ENCODE measurements around the gene MYCN. TPM values are rescaled to one million over a fixed set of nuclear protein-coding genes. Genes with fewer than 3 reads are reported as not detected.
"Not testable (repeated sequence)": the region's sequence is repeated elsewhere in the genome, so short reads cannot be mapped to it uniquely, and the experiment has no call there.

MYCN gene
- total RNA-seq, 6 donors from 2014 or later = 0.20 to 0.67 (median 0.52) TPM; not detected in 3

DNA sequence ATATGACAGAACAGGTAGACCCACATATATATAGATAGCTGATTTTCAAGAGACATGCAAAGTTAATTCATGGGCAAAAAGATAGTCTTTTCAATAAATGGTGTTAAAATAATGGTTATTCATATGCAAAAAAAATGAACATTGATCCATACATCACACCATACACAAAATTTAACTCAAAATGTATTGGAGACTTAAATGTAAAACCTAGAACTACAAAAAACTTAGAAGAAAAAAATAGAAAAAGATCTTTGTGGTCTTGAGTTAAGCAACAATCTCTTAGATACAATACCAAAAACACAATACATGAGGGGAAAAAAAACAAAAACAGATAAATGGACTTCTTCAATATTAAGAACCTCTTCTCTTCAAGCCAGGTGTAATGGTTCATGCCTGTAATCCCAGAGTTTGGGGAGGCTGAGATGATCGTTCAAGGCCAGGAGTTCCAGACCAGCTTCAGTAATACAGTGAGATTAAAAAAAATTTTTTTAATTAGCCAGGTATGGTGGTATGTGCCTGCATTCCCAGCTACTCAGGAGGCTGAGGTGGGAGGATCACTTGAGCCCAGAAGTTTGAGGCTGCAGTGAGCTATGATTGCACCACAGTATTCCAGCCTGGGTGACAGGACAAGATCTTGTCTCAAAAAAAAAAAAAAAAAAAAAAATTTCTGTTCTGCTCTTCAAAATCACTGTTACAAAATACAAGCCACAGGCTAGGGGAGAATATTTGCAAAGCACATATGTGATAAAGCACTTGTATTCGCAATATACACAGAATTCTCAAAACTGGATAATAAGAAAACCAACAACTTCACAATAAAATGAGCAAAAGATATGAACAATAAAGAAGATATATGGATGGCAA is 32.7 kb upstream of the MYCN start:
- no peaks in the 10 kb centered on the region for H3K36me3 ChIP-seq
- TF ChIP-seq POLR2AphosphoS5 (IDR thresholded peaks at IDR 0.05) = no peak
- TF ChIP-seq, protein P1, sequence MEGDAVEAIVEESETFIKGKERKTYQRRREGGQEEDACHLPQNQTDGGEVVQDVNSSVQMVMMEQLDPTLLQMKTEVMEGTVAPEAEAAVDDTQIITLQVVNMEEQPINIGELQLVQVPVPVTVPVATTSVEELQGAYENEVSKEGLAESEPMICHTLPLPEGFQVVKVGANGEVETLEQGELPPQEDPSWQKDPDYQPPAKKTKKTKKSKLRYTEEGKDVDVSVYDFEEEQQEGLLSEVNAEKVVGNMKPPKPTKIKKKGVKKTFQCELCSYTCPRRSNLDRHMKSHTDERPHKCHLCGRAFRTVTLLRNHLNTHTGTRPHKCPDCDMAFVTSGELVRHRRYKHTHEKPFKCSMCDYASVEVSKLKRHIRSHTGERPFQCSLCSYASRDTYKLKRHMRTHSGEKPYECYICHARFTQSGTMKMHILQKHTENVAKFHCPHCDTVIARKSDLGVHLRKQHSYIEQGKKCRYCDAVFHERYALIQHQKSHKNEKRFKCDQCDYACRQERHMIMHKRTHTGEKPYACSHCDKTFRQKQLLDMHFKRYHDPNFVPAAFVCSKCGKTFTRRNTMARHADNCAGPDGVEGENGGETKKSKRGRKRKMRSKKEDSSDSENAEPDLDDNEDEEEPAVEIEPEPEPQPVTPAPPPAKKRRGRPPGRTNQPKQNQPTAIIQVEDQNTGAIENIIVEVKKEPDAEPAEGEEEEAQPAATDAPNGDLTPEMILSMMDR (IDR thresholded peaks at IDR 0.05) = no peak
- no peak for TF ChIP-seq EP300 (IDR thresholded peaks at IDR 0.05)
- TF ChIP-seq POLR2A (IDR thresholded peaks at IDR 0.05) = no peak
- H3K4me3 ChIP-seq = no peak overlapping the region
- H3K27ac ChIP-seq = no peak overlapping the region
- DNase-seq (no peak), ATAC-seq (ENCODE audit: low FRiP score in 2 of 2) (no peak)
- H3K9me3 ChIP-seq = no peaks in the 10 kb centered on the region
- H3K27me3 ChIP-seq = no peaks in the 10 kb centered on the region
- peaks cover 0 to 10% (median 6%) of the 10 kb centered on the region in 4 donors for H3K4me1 ChIP-seq
- WGBS, 2 donors = 95 to 96% methylated on average over 2 of the region's 2 CpGs

DNA sequence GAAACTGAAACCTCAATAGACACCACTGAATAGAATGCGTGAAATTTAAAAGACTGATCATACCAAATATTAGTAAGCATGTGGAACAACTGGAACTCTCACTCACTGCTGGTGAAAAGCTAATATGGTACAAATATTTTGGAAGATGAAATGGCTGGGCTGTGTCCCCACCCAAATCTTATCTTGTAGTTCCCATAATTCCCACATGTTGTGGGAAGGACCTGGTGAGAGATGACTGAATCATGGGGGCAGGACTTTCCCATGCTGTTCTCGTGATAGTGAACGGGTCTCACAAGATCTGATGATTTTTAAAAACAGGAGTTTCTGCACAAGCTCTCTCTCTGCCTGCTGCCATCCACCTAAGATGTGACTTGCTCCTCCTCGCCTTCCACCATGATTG is 32.0 kb upstream of the MYCN start:
- WGBS, 2 donors = 80 to 88% methylated on average over 4 of the region's 4 CpGs
- Histone ChIP-seq H3K27me3 (no peaks in the 10 kb centered on the region), H3K36me3 (no peaks in the 10 kb centered on the region), H3K27ac (no peak overlapping the region), H3K9me3 (no peaks in the 10 kb centered on the region), H3K4me3 (no peak overlapping the region), H3K4me1 (peaks cover 0 to 15% (median 11%) of the 10 kb centered on the region in 4 donors)
- DNase-seq (no peak), ATAC-seq (ENCODE audit: low FRiP score in 2 of 2) (no peak)
- TF ChIP-seq EP300 (IDR thresholded peaks at IDR 0.05) (no peak), POLR2AphosphoS5 (IDR thresholded peaks at IDR 0.05) (no peak), POLR2A (IDR thresholded peaks at IDR 0.05) (no peak)
- TF ChIP-seq, protein P1 (IDR thresholded peaks at IDR 0.05) = no peak

DNA sequence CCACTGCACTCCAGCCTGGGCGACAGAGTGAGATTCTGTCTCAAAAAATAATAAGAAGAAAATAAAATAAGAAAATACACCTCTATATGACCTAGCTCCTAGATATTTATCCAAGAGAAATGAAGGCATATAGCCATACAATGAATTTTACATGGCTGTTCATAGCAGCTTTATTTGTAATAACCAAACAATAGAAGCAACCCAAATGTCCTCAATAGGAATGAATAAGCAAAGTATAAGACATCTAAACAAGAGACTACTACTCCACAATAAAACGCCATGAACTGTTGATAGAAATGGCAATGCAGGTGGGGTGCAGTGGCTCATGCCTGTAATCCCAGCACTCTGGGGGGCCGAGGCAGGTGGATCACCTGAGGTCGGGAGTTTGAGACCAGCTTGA is 31.2 kb upstream of the MYCN start:
- 89 to 91% methylated on average over 4 of the region's 4 CpGs for WGBS, 2 donors
- Histone ChIP-seq H3K27me3 (no peaks in the 10 kb centered on the region), H3K4me1 (peaks cover 0 to 15% (median 13%) of the 10 kb centered on the region in 4 donors), H3K9me3 (no peaks in the 10 kb centered on the region), H3K4me3 (no peak overlapping the region), H3K27ac (no peak overlapping the region), H3K36me3 (no peaks in the 10 kb centered on the region)
- DNase-seq (no peak), ATAC-seq (ENCODE audit: low FRiP score in 2 of 2) (no peak)
- TF ChIP-seq, protein P1 (IDR thresholded peaks at IDR 0.05) = no peak
- TF ChIP-seq EP300 (IDR thresholded peaks at IDR 0.05) (no peak), POLR2AphosphoS5 (IDR thresholded peaks at IDR 0.05) (no peak), POLR2A (IDR thresholded peaks at IDR 0.05) (no peak)

DNA sequence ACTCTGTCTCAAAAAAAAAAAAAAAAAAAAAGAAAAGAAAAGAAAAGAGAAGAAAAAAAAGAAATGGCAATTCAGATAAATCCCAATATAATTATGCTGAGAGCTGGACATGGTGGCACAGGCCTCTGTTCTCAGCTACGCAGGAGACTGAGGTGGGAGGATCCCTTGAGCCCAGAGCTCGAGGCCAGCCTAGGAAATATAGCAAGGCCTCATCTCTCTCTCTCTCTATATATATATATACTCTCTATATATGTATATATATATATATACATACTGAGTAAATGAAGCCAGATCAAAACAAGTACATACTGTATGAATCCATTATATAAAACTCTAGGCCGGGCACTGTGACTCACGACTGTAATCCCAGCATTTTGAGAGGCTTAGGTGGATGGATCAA is 30.6 kb upstream of the MYCN start:
- TF ChIP-seq EP300 (IDR thresholded peaks at IDR 0.05) (no peak), POLR2A (IDR thresholded peaks at IDR 0.05) (no peak), POLR2AphosphoS5 (IDR thresholded peaks at IDR 0.05) (no peak)
- TF ChIP-seq, protein P1 (IDR thresholded peaks at IDR 0.05) = no peak
- Histone ChIP-seq H3K36me3 (no peaks in the 10 kb centered on the region), H3K9me3 (no peaks in the 10 kb centered on the region), H3K27me3 (no peaks in the 10 kb centered on the region), H3K4me3 (no peak overlapping the region), H3K27ac (no peak overlapping the region), H3K4me1 (peaks cover 4 to 20% (median 16%) of the 10 kb centered on the region in 4 donors)
- WGBS, 2 donors = 89 to 90% methylated on average over 4 of the region's 4 CpGs
- ATAC-seq (ENCODE audit: low FRiP score in 2 of 2) (no peak), DNase-seq (no peak)

- not testable (repeated sequence) for ATAC-seq (ENCODE audit: low FRiP score in 2 of 2); DNase-seq; H3K9me3 ChIP-seq; H3K36me3 ChIP-seq; H3K27ac ChIP-seq; H3K27me3 ChIP-seq; H3K4me3 ChIP-seq
- peaks cover 7 to 26% (median 20%) of the 10 kb centered on the region in 4 donors for H3K4me1 ChIP-seq
- 82 to 87% methylated on average over 3 of the region's 3 CpGs for WGBS, 2 donors
These were observed 29.1 kb upstream of the MYCN start for GRCh38 chr2:15911270-15911669.
